GM18499 (cell line): ENCODE results near the gene CDK5.
"Not testable (repeated sequence)": the region's sequence is repeated elsewhere in the genome, so short reads cannot be mapped to it uniquely, and the experiment has no call there.

Experiments used
- ATAC-seq: cut with Tn5 transposase; IDR thresholded peaks from one replicate; pipeline ENCODE4 v1.9.1; 2021; ENCODE audit warnings: moderate number of reproducible peaks; ENCODE audit not compliant: insufficient read depth, unreplicated experiment

CDK5 gene

DNA sequence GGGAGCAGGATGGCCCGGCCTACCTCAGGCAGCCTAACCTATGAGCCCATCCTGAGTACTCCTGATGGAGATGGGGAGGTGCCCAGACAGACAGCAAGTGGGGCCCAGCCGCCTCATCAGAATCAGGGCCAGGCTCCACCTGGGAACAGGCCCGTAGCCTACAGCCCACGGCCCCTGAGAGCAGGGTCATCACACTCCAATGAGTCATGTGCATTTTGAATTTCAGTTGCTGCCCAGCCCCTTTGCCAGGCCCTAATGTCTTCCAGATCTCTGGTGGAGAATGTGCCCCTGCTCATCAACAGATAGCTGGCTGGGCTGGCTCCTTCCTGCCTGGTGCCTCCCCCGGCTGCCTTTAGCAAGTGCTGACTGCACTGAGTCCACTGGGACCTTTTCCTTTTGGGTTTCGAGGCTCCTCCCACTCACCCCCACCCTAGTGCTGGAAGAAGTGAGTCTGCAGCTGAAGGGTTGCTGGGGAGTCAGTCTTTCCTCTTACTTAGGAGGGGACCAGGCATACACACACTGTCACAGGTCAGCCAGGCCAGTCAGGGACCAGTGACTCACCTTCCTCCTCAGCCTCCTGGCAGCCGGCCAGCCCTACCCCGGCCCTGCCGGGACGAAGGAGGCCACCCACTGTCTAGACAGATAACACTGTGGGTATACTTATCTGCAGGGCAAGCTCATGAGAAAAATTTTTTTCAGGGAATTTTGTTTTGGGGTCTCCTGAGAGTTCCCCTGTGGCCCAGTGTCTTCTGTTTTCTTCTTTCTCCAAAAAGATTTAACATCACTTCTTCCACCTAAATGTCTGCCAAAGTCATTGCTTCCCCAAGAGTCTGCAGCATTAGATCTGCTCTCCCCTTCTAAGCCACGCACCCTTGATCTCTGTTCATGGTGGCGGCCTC lies 18.5 kb downstream of the CDK5 start:
- ATAC-seq, result peak; percentile 53

DNA sequence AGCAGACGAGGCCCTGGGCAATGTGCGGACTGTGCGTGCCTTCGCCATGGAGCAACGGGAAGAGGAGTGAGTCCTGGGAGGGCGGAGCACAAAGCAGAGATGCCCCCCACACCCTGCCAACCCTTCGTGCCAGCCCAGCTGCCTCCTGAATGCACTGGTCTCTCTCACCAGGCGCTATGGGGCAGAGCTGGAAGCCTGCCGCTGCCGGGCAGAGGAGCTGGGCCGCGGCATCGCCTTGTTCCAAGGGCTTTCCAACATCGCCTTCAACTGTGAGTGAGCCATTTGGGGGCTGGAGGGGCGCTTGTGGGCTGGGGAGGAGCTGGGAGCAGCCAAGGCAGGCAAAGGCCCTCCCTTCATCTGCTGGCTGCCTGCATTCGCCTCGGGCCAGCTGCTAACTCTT lies 21.8 kb downstream of the CDK5 start:
- no peak for ATAC-seq

DNA sequence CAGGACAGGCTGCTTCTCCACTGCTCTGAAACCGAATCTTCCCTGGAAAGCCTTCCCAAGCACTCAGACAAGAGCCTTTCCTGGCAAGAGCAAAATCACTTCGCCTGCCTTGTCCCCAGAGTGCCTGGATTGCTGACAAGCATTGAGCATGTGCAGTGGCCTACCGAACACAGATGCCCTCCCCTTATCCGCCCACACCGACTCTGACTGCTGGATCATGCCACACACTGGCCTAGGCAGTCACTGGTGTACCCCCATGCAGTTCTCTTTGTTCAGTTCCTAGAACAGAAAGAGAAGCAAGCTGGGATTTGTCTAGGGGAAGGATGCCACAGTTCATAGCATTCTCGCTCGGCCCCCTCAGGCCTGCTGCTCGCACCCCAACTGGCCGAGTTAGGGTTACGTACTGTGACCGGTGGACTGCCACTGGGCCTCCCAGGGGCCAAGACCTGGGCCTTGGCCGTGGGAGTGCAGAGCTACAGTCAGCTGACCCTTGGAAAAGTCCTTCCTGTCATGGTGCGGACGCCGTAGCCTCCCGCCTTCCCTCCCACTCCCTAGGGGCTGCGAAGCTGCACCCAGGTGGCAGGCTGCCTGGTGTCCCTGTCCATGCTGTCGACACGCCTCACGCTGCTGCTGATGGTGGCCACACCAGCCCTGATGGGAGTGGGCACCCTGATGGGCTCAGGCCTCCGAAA lies 22.5 kb downstream of the CDK5 start:
- no peak for ATAC-seq

DNA sequence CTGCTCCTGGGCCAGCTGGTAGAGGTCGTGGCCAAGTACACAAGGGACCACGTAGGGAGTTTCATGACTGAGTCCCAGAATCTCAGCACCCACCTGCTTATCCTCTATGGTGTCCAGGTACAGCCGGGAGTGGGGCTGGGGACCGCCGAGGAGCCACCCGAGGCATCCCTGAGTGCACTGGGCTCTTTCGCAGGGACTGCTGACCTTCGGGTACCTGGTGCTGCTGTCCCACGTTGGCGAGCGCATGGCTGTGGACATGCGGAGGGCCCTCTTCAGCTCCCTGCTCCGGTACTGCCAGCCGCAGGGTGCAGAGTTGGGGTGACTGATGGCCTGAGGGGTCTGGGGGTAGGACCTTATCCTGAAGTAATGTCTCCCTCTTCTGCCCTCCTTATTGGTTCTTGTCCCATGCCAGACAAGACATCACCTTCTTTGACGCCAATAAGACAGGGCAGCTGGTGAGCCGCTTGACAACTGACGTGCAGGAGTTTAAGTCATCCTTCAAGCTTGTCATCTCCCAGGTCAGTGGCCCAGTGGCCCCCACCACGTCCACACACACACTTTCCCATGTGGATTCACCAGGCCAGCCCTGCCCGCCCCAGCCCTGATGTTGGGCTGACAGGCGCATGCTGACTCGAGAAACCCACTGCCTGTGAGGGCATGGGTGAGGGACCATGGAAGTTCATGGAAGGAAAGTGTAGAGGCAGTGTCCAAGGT lies 23.2 kb downstream of the CDK5 start:
- no peak for ATAC-seq

DNA sequence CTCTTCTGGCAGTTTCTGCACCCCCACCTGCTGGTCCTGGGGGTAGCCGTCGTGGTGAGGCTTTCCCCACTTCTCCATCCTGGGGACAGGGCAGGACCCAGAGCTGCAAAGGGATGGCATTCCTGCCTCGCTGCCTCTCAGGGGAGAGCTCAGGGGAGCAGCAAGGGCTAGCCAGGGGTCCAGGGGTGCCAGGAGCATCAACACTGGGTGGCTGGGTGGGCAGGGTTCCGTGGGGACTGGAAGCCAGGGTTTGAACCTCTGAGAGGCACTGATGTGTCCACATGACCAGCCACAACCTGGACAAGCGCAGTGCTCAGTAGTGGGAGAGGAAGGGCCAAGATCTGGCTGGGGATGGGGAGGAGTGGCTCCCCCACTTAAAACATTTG lies 23.8 kb downstream of the CDK5 start:
- no peak for ATAC-seq

DNA sequence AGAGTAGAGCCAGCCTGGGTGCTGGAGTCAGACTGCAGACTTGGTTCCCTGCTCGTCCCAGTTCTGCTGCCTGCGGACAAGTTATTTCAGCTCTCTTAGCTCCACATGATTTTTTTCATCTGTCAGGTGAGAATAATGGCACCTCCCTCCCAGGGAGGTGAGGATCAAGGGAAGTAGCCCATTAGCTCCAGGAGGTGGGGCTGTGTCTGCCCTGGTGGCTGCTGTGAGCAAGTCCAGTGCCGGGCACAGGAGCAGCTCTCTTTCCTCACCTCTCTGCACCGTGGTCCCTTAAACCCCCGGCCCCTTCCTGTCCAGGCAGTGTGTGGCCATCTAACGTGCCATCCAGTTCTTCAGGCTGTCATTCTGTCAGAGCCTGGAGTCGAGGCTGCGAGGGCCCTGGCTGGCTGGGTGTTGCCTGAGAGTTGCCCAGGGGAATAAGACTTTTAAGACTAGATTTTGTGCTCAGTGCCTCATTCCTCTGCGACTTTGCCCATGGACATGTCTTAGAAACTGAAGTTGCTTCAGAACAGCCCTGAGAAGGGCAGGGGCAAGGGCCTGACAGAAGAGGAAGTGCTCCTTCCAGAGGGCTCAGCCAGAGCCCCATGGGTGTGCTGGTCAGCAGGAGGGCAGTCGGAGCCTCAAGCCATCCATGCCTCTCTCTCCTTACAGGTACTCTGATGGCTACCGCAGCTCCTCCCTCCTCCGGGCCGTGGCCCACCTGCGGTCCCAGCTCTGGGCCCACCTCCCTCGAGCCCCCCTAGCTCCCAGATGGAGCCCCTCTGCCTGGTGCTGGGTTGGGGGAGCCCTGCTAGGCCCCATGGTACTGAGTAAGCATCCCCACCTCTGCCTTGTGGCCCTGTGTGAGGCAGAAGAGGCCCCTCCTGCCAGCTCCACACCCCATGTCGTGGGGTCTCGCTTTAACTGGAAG lies 24.5 kb downstream of the CDK5 start:
- no peak for ATAC-seq

DNA sequence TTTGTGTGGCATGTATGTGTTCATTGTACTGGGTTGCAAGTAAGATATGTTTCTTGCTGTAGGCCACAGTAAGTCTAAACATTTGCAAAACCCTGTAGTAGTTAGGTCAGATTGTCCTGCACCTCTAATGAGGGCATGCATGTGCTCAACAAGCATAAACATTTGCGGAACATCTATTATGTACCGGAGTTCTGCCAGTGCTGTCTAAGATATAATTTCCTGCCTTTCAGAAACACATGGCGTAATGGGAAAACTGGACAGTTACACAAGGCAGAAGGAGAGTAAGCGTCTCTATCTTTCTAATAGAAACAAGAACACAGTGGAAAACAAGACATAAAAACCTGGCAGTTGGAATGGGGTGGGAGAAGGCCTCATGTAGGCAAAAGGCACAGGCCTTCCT lies 26.7 kb downstream of the CDK5 start:
- ATAC-seq, result no peak

DNA sequence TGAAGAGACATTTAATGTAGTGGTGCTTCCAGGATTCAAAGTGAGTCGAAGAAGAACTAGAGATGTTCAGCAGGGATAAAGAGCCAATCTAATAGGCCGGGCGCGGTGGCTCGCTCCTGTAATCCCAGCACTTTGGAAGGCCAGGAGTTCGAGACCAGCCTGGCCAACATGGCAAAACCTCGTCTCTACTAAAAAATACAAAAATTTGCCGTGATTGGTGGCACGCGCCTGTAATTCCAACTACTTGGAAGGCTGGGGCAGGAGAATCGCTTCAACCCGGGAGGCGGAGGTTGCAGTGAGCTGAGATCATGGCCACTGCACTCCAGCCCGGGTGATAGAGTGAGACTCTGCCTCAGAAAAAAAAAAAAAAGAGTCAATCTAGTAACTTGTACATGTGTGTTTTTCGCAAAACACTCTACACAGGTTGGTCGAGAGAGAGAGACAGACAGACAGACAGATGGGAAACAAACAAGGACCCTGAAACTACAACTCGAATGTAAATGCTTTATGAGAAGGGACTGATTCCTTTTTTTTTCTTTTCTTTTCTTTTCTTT lies 28.7 kb downstream of the CDK5 start:
- no peak for ATAC-seq

DNA sequence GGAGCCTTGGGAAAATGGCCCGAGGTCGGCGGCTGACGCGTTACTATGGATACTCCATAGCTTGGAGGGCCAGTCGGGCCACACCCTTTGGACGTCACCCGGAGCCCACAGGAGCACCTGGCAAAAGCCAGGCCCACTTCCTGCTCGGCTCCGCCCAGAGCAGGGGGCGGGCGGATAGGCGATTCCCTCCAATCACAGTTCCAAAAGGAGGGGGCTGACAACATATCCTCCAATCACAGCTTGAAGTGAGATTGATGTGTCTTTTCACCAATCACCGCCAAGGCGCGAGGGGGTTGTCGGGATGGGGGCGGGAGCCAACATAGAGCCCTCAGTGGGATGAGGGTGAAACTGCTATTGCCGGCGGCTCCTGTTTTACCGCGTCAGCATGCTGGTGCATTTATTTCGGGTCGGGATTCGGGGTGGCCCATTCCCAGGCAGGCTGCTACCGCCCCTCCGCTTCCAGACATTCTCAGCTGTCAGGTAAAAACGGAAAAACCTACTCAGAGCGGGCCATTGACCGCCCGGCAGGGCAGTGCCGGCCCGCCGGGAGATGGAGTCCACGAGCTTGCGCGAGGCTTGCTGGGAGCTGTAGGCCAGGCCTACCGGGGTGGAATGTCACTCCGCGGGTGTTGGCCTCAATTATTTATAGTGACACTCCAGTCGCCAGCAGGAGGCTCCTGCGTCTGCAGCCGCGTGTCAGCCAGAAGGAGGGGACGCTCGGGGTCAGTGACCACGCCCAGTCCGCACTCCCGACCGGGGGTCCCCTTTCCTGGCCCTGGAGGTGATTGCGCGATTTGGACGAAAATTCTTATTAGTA lies 29.4 kb downstream of the CDK5 start, which contains the start of gene ABCB8:
Gene ABCB8, plus strand, starts transcription at position 320 of the 817 bp plus-strand sequence. Its CDS starts 66 bp downstream, at position 386.
- peak; percentile 89 for ATAC-seq

DNA sequence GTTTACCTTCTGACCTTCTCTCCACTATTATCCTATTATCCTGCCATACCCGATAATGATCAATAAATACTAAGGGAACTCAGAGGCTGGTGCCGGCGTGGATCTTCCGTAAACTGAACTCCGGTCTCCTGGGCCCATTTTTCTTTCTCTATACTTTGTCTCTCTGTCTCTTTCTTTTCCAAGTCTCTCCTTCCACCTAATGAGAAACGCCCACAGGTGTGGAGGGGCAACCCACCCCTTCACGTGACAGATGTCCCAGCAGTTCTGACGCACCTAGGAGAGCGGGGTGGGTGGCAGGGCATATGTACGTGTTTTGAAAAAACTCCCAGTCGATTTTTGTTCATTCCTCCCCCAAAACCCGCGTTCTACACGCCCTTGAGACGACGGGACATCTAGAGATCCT lies 30.0 kb downstream of the CDK5 start:
- not testable (repeated sequence) for ATAC-seq

DNA sequence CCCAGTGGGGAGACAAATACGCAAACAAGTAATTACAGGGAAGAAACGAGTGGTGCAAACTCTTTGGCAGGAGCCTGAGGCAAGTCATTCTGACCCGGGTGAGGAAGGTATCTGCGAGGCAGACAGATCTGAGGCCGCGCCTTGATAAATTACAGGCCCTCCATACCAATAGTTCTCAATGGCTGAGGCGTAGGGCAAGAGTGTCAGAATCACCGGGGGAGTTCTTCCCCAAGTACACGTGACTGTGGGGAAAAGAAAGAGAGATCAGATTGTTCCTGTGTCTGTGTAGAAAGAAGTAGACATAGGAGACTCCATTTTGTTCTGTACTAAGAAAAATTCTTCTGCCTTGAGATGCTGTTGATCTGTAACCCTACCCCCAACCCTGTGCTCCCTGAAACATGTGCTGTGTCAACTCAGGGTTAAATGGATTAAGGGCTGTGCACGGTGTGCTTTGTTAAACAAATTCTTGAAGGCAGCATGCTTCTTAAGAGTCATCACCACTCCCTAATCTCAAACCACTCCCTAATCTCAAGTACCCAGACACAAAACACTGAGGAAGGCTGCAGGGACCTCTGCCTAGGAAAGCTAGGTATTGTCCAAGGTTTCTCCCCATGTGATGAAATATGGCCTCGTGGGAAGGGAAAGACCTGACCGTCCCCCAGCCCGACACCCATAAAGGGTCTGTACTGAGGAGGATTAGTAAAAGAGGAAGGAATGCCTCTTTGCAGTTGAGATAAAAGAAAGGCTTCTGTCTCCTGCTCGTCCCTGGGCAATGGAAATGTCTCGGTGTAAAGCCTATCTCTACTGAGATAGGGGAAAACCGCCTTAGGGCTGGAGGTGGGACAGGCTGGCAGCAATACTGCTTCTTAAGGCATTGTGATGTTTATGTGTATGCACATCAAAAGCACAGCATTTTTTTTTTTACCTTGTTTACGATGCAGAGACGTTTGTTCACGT lies 30.6 kb downstream of the CDK5 start:
- not testable (repeated sequence) for ATAC-seq

DNA sequence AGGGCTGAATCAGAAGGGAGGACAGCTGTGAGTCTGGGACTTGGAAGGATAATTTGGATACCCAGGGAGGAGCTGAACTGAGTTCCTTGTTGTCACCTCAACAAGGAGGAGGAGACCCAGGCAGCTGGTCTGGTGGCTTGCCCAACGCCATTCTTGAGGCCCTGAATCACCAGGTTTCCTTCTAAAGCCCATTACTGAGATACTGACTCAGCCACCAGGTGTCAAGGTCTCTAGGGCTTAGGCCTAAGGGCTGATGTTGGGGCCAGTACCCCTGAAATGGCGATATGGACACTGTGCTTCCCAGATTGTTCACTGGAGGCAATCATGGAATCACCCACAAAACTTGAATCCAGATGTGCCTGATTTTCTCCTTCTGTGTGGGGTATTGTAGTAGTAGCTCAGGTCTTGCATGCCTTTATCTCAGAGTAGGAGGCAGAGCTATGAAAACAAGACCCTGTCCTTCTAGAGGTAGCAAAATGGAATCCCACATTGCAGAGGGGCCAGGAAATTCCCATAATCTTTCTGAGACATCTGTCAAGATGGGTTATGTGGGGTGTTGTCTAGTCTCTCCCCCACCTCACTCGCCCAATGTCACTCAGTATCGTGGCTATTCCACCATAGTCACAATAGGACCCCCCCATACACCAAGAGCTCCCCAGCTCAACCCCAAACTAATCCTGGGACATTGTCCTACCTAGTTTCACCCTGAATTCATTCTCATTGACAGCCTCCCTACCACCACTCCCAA lies 31.6 kb downstream of the CDK5 start:
- no peak for ATAC-seq

DNA sequence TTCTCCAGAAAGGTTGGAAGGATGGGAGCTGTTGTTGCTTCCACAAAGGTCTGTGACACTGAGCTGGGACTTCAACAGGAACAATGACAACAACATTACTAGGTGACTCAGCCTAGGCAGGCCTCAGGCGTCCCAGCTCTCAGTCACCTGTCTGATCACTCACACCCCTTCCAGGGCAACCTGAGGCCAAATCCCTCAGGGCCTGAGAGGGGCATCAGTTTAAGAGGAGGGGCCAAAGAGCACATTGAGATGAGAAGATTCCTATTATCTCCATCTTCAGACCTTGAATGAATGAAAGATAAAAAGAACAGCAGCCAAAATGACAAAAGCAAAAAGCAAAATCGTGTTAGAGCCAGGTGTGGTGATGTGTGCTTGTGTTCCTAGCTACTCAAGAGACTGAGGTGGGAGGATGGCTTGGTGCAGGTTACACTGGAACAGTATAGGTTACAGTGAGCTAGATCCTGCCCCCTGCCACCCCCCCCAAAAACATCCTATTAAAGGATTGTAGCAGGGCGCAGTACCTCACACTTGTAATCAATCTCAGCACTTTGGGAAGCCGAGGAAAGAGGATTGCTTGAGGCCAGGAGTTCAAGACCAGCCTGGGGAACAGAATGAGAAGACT lies 33.2 kb downstream of the CDK5 start, which contains the start of gene ATG9B:
Gene ATG9B, minus strand, starts transcription at position 60 of the 622 bp plus-strand sequence. CDS start 71 bp downstream, outside the sequence.
- ATAC-seq, result no peak

DNA sequence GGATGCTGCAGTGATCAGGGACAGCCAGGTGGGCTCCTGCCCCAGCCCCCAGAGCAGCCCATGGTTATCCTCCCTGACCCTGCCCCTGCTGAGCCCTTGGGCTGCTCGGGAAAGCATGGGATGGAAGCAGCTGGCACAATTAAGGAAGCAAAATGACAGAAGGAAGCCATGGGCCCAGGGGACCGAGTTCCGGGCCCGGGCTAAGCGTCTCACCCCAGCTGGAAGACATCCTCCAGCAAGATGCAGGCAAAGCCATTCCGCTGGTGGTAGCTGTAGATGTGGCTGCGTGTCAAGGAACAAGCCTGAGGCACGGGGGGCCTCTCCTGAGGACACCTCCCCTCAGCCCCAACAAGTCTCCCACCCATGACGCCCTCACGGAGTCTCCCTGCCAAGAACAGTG lies 34.5 kb downstream of the CDK5 start:
- ATAC-seq, result no peak

DNA sequence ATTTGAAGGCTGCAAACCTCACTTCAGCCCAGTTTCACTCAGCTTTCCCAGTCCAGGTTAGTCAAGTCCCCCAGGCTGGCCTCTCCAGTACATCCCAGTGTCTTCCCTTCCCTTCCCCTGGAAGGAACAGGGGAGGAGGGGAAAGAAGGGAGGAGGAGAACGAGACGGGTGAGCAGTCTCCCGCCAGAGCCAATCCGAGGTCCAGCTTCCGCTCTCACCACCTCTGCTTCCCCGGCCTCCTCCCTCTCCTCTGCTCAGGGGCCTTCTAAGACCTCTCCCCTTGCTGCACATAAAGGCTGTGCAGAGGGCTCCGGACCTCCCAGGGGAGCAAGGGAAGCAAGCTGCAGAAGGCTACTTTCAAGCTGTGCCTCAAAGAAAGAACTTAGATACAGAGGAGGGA lies 37.5 kb downstream of the CDK5 start:
- no peak for ATAC-seq

DNA sequence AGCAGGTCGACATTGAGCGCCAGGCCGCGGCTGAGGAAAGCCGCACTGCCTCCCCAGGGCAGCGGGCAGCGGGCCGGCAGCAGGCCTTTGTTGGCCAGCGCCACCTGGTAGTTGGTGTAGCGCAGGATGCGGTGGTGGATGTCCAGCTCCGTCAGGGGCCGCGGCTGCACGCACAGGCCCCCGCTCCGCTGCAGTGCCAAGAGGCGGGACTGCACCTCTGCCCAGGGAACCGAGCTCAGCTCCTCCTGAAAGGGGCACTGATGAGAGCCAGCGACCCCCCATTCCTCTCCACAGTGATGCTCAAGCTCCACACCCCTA lies 38.6 kb downstream of the CDK5 start:
- ATAC-seq, result no peak
